ENCODE measurements around the gene WDR46.

GRCh38 chr6:33288921-33289783 lies at the start of gene WDR46, which contains the start of gene PFDN6:
- no peak for TF ChIP-seq POLR2A (IDR thresholded peaks at IDR 0.05)
- peak in 1 of 11 experiments; percentile 19 for TF ChIP-seq CTCF (IDR thresholded peaks at IDR 0.05 in 8 of 11, conservative IDR thresholded peaks at IDR 0.05 in 3 of 11)

Data from spleen (tissue), 7 donors.